Bronchial epithelial cell (primary cell): ENCODE measurements around the gene CCL8. TPM values are rescaled to one million over a fixed set of nuclear protein-coding genes. Genes with fewer than 3 reads are reported as not detected.

ENCODE experiments used
- DNase-seq: peaks from one replicate; pipeline ENCODE4 v3.0.0-alpha.2; 2010; ENCODE audit warnings: low read depth
- FAIRE-seq: peaks from 2 replicates; lab custom pipeline; 2011; peaks lifted over from hg19 to GRCh38; lab: Jason Lieb, UNC
- H3K27me3 ChIP-seq: 2 replicates; pipeline ENCODE4 v1.5.1; 2011; ENCODE audit warnings: low read length; ENCODE audit not compliant: control insufficient read depth, insufficient read depth
- H3K36me3 ChIP-seq: 2 replicates; pipeline ENCODE4 v1.5.1; 2011; ENCODE audit warnings: low read length; ENCODE audit not compliant: control insufficient read depth, insufficient read depth
- H3K4me3 ChIP-seq: 2 replicates; pipeline ENCODE4 v1.5.1; 2011; ENCODE audit warnings: mild to moderate bottlenecking, low read depth, low read length, control low read depth
- total RNA-seq: library from RNA; depleted of rRNA; stranded (reverse); fragments of >200 nt; gene quantifications from 2 replicates; pipeline ENCODE4 v1.2.1, GENCODE V29; 2014
- TF ChIP-seq, protein P1 (sequence below): IDR thresholded peaks from 2 replicates; pipeline ENCODE4 v1.5.1; 2011; ENCODE audit warnings: mild to moderate bottlenecking, moderate library complexity, low read length, control low read depth, inconsistent platforms; ENCODE audit not compliant: insufficient read depth, severe bottlenecking

The CCL8 gene
- not detected in 2 replicates for total RNA-seq

DNA sequence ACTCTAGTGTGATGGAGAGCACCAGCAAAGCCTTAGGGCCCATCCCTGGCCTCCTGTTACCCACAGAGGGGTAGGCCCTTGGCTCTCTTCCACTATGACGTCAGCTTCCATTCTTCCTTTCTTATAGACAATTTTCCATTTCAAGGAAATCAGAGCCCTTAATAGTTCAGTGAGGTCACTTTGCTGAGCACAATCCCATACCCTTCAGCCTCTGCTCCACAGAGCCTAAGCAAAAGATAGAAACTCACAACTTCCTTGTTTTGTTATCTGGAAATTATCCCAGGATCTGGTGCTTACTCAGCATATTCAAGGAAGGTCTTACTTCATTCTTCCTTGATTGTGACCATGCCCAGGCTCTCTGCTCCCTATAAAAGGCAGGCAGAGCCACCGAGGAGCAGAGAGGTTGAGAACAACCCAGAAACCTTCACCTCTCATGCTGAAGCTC is at the start of gene CCL8:
CCL8 (plus strand) TSS at position 397 of the 445 bp plus-strand sequence. CDS start 67 bp downstream, outside the sequence.
- no peak for DNase-seq
- no peak for FAIRE-seq
- H3K27me3 ChIP-seq: no peaks in the 10 kb centered on the region
- TF ChIP-seq, protein P1, sequence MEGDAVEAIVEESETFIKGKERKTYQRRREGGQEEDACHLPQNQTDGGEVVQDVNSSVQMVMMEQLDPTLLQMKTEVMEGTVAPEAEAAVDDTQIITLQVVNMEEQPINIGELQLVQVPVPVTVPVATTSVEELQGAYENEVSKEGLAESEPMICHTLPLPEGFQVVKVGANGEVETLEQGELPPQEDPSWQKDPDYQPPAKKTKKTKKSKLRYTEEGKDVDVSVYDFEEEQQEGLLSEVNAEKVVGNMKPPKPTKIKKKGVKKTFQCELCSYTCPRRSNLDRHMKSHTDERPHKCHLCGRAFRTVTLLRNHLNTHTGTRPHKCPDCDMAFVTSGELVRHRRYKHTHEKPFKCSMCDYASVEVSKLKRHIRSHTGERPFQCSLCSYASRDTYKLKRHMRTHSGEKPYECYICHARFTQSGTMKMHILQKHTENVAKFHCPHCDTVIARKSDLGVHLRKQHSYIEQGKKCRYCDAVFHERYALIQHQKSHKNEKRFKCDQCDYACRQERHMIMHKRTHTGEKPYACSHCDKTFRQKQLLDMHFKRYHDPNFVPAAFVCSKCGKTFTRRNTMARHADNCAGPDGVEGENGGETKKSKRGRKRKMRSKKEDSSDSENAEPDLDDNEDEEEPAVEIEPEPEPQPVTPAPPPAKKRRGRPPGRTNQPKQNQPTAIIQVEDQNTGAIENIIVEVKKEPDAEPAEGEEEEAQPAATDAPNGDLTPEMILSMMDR: no peak
- H3K4me3 ChIP-seq: no peak within 1 kb of the TSS
- no peaks in the 10 kb centered on the region for H3K36me3 ChIP-seq

DNA sequence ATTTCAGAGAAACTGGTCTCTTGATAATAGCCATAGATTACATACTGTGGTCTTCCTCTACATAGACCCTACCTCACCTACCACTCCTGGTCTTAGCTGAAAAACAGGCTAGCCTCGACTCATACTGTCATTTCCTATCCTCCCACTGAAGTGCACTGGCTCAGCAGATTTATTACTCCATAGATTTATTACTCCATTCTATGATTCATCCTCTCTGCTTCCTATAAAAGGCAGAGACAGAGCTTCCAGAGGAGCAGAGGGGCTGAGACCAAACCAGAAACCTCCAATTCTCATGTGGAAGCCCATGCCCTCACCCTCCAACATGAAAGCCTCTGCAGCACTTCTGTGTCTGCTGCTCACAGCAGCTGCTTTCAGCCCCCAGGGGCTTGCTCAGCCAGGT is 49.3 kb upstream of the CCL8 start, which contains the start of gene CCL7:
CCL7 (plus strand) TSS at position 253 of the 400 bp plus-strand sequence; CDS start at position 323, 70 bp downstream.
- H3K4me3 ChIP-seq: no peak within 1 kb of the TSS
- peaks cover 6% of the 10 kb centered on the region for H3K27me3 ChIP-seq
- FAIRE-seq (no peak), DNase-seq (peak; percentile 57)
- TF ChIP-seq, protein P1: no peak
- H3K36me3 ChIP-seq: no peaks in the 10 kb centered on the region

DNA sequence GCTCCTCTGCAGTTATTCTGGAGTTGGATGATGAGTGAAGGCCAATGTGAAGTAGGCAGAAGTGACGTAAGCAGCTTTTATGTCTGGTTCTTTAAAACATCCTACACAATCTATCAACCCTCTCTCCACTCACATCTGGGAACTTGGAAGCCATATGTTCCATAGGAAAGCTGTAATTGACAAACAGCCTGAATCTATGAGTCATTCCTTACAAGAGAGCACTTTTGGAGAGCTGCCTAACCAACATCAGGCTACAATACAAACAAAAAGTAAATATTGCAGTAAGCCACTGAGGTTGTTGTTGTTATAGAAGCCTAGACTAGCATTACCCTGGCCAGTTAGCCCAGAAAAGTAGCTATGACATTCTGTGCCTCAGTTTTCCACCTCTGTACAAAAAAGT is 43.4 kb upstream of the CCL8 start:
- FAIRE-seq (no peak), DNase-seq (peak; percentile 84)

DNA sequence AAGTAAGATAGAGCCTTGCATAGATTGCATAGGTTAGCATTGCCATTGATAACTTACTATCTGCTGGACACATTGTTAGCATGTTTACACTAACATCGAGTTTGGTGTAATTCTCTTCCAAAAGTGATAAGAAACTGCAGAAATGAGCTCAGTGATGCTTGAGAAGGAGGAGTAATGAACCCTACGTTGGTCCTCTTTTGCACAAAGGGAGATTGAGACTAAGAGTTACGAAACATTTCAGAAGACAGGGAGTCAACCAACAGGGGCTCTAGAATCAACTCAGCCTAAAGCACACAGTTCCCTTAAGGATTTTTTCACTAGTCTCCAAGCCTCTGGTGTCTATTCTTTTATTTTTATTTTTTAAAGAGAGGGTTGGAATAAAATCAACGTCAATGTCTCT is 42.4 kb upstream of the CCL8 start:
- TF ChIP-seq, protein P1: no peak
- no peak for FAIRE-seq
- Histone ChIP-seq H3K36me3 (no peaks in the 10 kb centered on the region), H3K27me3 (peaks cover 2% of the 10 kb centered on the region), H3K4me3 (no peak overlapping the region)
- no peak for DNase-seq

More for the DNA sequence above, 43.4 kb upstream of the CCL8 start:
- H3K27me3 ChIP-seq: peaks cover 3% of the 10 kb centered on the region
- TF ChIP-seq, protein P1: no peak
- H3K36me3 ChIP-seq: no peaks in the 10 kb centered on the region
- no peak overlapping the region for H3K4me3 ChIP-seq

GRCh38 chr17:34283571-34283970 is 35.7 kb upstream of the CCL8 start:
- TF ChIP-seq, protein P1: no peak
- Histone ChIP-seq H3K36me3 (no peaks in the 10 kb centered on the region), H3K4me3 (no peak overlapping the region), H3K27me3 (no peaks in the 10 kb centered on the region)
- no peak for FAIRE-seq
- no peak for DNase-seq

DNA sequence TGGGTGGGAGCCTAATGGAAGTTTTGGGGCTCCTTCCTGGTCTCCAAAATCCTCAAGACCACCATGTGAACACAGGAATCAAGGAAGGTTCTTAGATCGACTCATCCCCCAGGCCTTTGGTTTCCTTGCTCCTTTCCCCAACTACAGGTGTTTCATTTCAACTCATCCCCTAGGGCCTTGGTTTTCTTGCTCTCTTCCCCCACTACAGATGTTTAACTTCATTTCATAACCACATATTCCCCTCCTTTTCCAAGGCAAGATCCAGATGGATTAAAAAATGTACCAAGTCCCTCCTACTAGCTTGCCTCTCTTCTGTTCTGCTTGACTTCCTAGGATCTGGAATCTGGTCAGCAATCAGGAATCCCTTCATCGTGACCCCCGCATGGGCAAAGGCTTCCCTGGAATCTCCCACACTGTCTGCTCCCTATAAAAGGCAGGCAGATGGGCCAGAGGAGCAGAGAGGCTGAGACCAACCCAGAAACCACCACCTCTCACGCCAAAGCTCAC is 33.9 kb upstream of the CCL8 start, which contains the start of gene CCL11:
CCL11 (plus strand) TSS at position 457 of the 507 bp plus-strand sequence. CDS start 67 bp downstream, outside the sequence.
- Histone ChIP-seq H3K36me3 (no peaks in the 10 kb centered on the region), H3K4me3 (no peak within 1 kb of the TSS), H3K27me3 (no peaks in the 10 kb centered on the region)
- FAIRE-seq (no peak), DNase-seq (no peak)
- TF ChIP-seq, protein P1: no peak
